CD4-positive, alpha-beta memory T cell (primary cell): ENCODE measurements around the gene NID1. TPM values are rescaled to one million over a fixed set of nuclear protein-coding genes. Genes with fewer than 3 reads are reported as not detected.

Experiments used
- CTCF ChIA-PET: fragments of 350-600 bp; sonication (Branson Sonifier 250); formaldehyde crosslinking; loops from one replicate; lab custom pipeline; 2021; ENCODE audit warnings: inconsistent platforms; ENCODE audit not compliant: partially characterized antibody; lab: Charles Lee
- POLR2A ChIA-PET: fragments of 350-600 bp; sonication (Branson Sonifier 250); formaldehyde crosslinking; loops from one replicate; lab custom pipeline; 2021; ENCODE audit not compliant: partially characterized antibody; lab: Charles Lee
- DNase-seq, 5 donors: peaks; one replicate each; pipeline versions ENCODE4 v3.0.0 to v3.0.0-alpha.2; 2020 to 2022; ENCODE audit warnings: mixed read lengths in 1 of 5
- H3K27ac ChIP-seq: one replicate; pipeline ENCODE4 v1.7.0; 2013; ENCODE audit warnings: low read depth, low read length
- H3K27me3 ChIP-seq: 2 replicates; pipeline ENCODE4 v1.7.0; 2013; ENCODE audit warnings: mild to moderate bottlenecking, low read length, moderate library complexity; ENCODE audit not compliant: insufficient read depth
- H3K36me3 ChIP-seq: 2 replicates; pipeline ENCODE4 v1.7.0; 2013; ENCODE audit warnings: mild to moderate bottlenecking, low read length, moderate library complexity; ENCODE audit not compliant: insufficient read depth
- H3K4me1 ChIP-seq: 2 replicates; pipeline ENCODE4 v1.7.0; 2013; ENCODE audit warnings: mild to moderate bottlenecking, low read length, moderate library complexity; ENCODE audit not compliant: insufficient read depth
- H3K4me3 ChIP-seq, 2 donors: one replicate each; pipeline ENCODE4 v1.7.0; 2013; ENCODE audit warnings: low read length in 2 of 2, mild to moderate bottlenecking in 1 of 2
- H3K9me3 ChIP-seq, 2 donors: one replicate each; pipeline ENCODE4 v1.7.0; 2013; ENCODE audit warnings: low read length in 2 of 2, control low read depth in 1 of 2; ENCODE audit not compliant: control insufficient read depth in 1 of 2
- H3K27ac Mint-ChIP-seq, 7 donors: one replicate each; pipeline ENCODE4 v1.8.0; 2020 to 2021; ENCODE audit warnings: mixed read lengths in 7 of 7, mild to moderate bottlenecking in 6 of 7, inconsistent platforms in 3 of 7, moderate library complexity in 3 of 7
- H3K27me3 Mint-ChIP-seq, 2 donors: one replicate each; pipeline ENCODE4 v1.8.0; 2020 to 2021; ENCODE audit warnings: mixed read lengths in 2 of 2
- H3K36me3 Mint-ChIP-seq, 2 donors: one replicate each; pipeline ENCODE4 v1.8.0; 2020 to 2021; ENCODE audit warnings: mixed read lengths in 2 of 2, inconsistent platforms in 1 of 2, mild to moderate bottlenecking in 1 of 2
- H3K4me1 Mint-ChIP-seq, 4 donors: one replicate each; pipeline ENCODE4 v1.8.0; 2020 to 2021; ENCODE audit warnings: mixed read lengths in 4 of 4, mild to moderate bottlenecking in 1 of 4
- H3K4me3 Mint-ChIP-seq, 8 donors: one replicate each; pipeline ENCODE4 v1.8.0; 2020 to 2021; ENCODE audit warnings: mixed read lengths in 8 of 8, mild to moderate bottlenecking in 7 of 8, moderate library complexity in 6 of 8, inconsistent platforms in 3 of 8
- H3K9me3 Mint-ChIP-seq, 8 donors: one replicate each; pipeline ENCODE4 v1.8.0; 2020 to 2021; ENCODE audit warnings: mixed read lengths in 8 of 8, mild to moderate bottlenecking in 5 of 8, inconsistent platforms in 3 of 8, moderate library complexity in 1 of 8
- intact Hi-C: fragments of 100-400 bp; cut with micrococcal nuclease; formaldehyde crosslinking; loops from one replicate; pipeline ENCODE4 v1.15.1; 2023
- polyA plus RNA-seq, 2 donors: library from polyadenylated mRNA; unstranded; fragments of 300-500 nt; fragmentation: Illumina TruSeq; gene quantifications; one replicate each; pipeline ENCODE4 v1.2.3, GENCODE V29; 2021
- total RNA-seq, 2 experiments: library from RNA; stranded (reverse); gene quantifications; one replicate each; pipeline ENCODE4 v1.2.3, GENCODE V29; 2021

Gene NID1
- total and polyA plus RNA-seq, 4 experiments from 2014 or later, result 0.08 to 0.17 TPM; not detected in 2

- H3K27me3 ChIP-seq, result no peaks in the 10 kb centered on the region
- ChIA-PET CTCF (interaction anchor here (1.3 to 3.4 kb wide), 3 partner anchors 29 to 76 kb away, joined by 3 to 15 read pairs (median 3); partner anchors contain the start of gene LYST), POLR2A (no interaction called here)
- no peak for DNase-seq
- intact Hi-C loops, result no loop called here
- no peaks in the 10 kb centered on the region for H3K9me3 ChIP-seq
- H3K4me3 ChIP-seq, result no peak overlapping the region
- H3K27me3 Mint-ChIP-seq, result peaks cover 0 to 3% of the 10 kb centered on the region in 2 donors
- H3K36me3 ChIP-seq, result no peaks in the 10 kb centered on the region
- H3K27ac ChIP-seq, result no peak overlapping the region
- no peak overlapping the region for H3K4me3 Mint-ChIP-seq
- H3K36me3 Mint-ChIP-seq, result no peaks in the 10 kb centered on the region
- no peaks in the 10 kb centered on the region for H3K9me3 Mint-ChIP-seq
- peak overlapping the region in 1 of 7 donors; percentile 56 for H3K27ac Mint-ChIP-seq
- H3K4me1 ChIP-seq, result peaks cover 17% of the 10 kb centered on the region
- H3K4me1 Mint-ChIP-seq, result peaks cover 13 to 27% (median 20%) of the 10 kb centered on the region in 4 donors
These were observed 122.3 kb downstream of the NID1 start for GRCh38 chr1:235942625-235942934.

DNA sequence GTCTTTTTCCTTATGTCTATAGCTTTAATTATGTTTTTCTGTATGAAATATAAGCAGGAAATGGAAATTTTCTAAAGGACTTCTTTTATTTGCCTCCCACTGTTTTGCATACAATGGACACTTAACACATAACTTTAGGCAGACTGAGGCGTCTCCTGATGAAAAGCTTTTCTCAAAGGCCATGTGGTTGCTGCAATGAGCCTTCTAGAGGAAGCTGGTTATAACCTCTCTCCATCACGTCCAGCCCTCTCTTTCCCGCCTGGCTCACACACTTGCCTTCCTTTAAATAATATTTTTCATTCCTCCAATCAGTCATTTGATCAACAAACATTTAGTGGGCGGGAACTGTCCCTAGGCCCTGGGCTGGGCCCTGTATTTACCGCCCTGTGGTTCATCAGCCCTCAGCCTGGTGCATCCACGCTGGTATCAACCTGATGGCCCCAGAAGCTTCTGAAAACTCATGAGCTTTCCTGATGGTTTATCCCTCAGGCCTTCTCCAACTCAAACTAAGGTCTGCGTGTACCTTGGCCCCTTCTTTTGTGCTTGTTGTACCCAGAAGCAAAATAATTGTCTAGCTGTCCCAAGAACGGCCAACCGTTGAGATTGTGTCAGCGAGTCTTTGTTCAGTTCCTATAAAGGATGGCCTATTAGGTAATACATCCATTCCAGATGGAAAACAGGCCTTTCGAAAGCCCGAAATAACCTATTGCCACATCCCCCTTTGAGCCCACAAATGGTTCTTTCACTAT lies 122.8 kb downstream of the NID1 start:
- no peaks in the 10 kb centered on the region for H3K36me3 Mint-ChIP-seq
- H3K4me1 ChIP-seq, result peaks cover 17% of the 10 kb centered on the region
- no peaks in the 10 kb centered on the region for H3K36me3 ChIP-seq
- H3K27ac ChIP-seq, result no peak overlapping the region
- H3K27me3 ChIP-seq, result no peaks in the 10 kb centered on the region
- CTCF ChIA-PET, result interaction anchor here (1.0 to 3.4 kb wide), 4 partner anchors 15 to 76 kb away, joined by 3 to 15 read pairs (median 3); partner anchors contain the start of gene LYST
- no peaks in the 10 kb centered on the region for H3K9me3 Mint-ChIP-seq
- POLR2A ChIA-PET, result interaction anchor here (0.6 kb wide), 1 partner anchor 58 kb away, joined by 4 read pairs; no protein-coding TSS in a partner anchor
- no peaks in the 10 kb centered on the region for H3K9me3 ChIP-seq
- DNase-seq, result no peak
- peaks cover 13 to 33% (median 23%) of the 10 kb centered on the region in 4 donors for H3K4me1 Mint-ChIP-seq
- intact Hi-C loops, result no loop called here
- H3K4me3 Mint-ChIP-seq, result no peak overlapping the region
- peak overlapping the region in 1 of 7 donors; percentile 56 for H3K27ac Mint-ChIP-seq
- no peak overlapping the region for H3K4me3 ChIP-seq
- H3K27me3 Mint-ChIP-seq, result peaks cover 0 to 3% of the 10 kb centered on the region in 2 donors

DNA sequence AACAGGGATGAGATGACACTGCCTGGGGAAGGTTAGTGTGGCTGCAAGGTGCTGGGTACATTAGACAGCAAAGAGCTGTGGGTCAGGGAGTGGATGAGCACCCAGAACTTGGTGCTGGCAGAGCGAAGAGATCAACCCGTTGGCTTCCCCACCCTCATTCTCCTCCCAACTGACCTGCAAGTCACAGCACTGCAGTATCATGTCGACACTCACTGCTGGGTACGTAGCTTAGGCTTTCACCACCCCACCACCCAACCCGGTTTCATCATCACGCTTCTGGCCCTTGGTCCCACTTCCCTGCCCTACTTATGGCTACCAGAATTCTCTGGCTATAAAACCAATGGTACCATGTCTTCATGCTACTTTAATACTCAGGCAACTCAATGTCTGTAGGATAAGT lies 124.6 kb downstream of the NID1 start:
- H3K27ac ChIP-seq, result no peak overlapping the region
- peaks cover 0 to 4% of the 10 kb centered on the region in 2 donors for H3K27me3 Mint-ChIP-seq
- H3K27ac Mint-ChIP-seq, result peak overlapping the region in 2 of 7 donors; percentile 19 to 60
- intact Hi-C loops, result no loop called here
- no peaks in the 10 kb centered on the region for H3K9me3 ChIP-seq
- H3K4me1 Mint-ChIP-seq, result peaks cover 16 to 44% (median 31%) of the 10 kb centered on the region in 4 donors
- H3K36me3 ChIP-seq, result no peaks in the 10 kb centered on the region
- H3K4me3 Mint-ChIP-seq, result no peak overlapping the region
- peaks cover 20% of the 10 kb centered on the region for H3K4me1 ChIP-seq
- no peaks in the 10 kb centered on the region for H3K9me3 Mint-ChIP-seq
- DNase-seq, result no peak
- ChIA-PET CTCF (interaction anchor here (1.6 to 3.4 kb wide), 2 partner anchors 31 to 74 kb away, joined by 6 to 15 read pairs; partner anchors contain the start of gene LYST), POLR2A (interaction anchor here (1.3 kb wide), 1 partner anchor 15 kb away, joined by 4 read pairs; no protein-coding TSS in a partner anchor)
- no peaks in the 10 kb centered on the region for H3K36me3 Mint-ChIP-seq
- H3K27me3 ChIP-seq, result no peaks in the 10 kb centered on the region
- no peak overlapping the region for H3K4me3 ChIP-seq

DNA sequence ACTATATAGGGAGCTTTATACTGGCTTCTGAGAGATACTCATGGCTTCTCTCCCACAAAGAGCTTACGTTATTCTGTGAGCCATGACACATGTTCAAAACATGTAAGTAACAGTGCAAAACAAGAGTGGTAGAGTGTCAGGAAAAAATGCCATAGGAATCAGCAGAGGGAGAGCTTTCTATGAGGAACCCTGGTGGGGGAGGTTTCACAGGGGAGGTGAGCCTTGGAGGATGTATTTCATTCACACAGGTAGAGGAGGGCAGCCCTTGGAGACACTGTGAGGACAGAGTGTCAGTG lies 125.5 kb downstream of the NID1 start:
- no peak for DNase-seq
- intact Hi-C loops, result no loop called here
- peaks cover 0 to 4% of the 10 kb centered on the region in 2 donors for H3K27me3 Mint-ChIP-seq
- H3K4me3 Mint-ChIP-seq, result peak overlapping the region in 3 of 8 donors; percentile 10 to 71 (median 55)
- ChIA-PET CTCF (interaction anchor here (1.6 kb wide), 1 partner anchor 32 kb away, joined by 6 read pairs; no protein-coding TSS in a partner anchor), POLR2A (no interaction called here)
- Histone ChIP-seq H3K36me3 (no peaks in the 10 kb centered on the region), H3K9me3 (no peaks in the 10 kb centered on the region), H3K4me1 (peaks cover 20% of the 10 kb centered on the region), H3K4me3 (no peak overlapping the region), H3K27ac (no peak overlapping the region), H3K27me3 (no peaks in the 10 kb centered on the region)
- peak overlapping the region; percentile 55 to 87 (median 80) for H3K27ac Mint-ChIP-seq
- H3K36me3 Mint-ChIP-seq, result no peaks in the 10 kb centered on the region
- H3K9me3 Mint-ChIP-seq, result no peaks in the 10 kb centered on the region
- peaks cover 16 to 49% (median 31%) of the 10 kb centered on the region in 4 donors for H3K4me1 Mint-ChIP-seq

- no peaks in the 10 kb centered on the region for H3K9me3 ChIP-seq
- H3K27ac ChIP-seq, result no peak overlapping the region
- peak overlapping the region in 6 of 8 donors; percentile 10 to 75 (median 28) for H3K4me3 Mint-ChIP-seq
- peaks cover 18 to 49% (median 31%) of the 10 kb centered on the region in 4 donors for H3K4me1 Mint-ChIP-seq
- no peaks in the 10 kb centered on the region for H3K36me3 ChIP-seq
- H3K4me3 ChIP-seq, result no peak overlapping the region
- intact Hi-C loops, result no loop called here
- peaks cover 20% of the 10 kb centered on the region for H3K4me1 ChIP-seq
- H3K27me3 ChIP-seq, result no peaks in the 10 kb centered on the region
- ChIA-PET CTCF (no interaction called here), POLR2A (no interaction called here)
- no peaks in the 10 kb centered on the region for H3K36me3 Mint-ChIP-seq
- peak overlapping the region; percentile 69 to 87 (median 80) for H3K27ac Mint-ChIP-seq
- H3K27me3 Mint-ChIP-seq, result peaks cover 0 to 4% of the 10 kb centered on the region in 2 donors
- no peaks in the 10 kb centered on the region for H3K9me3 Mint-ChIP-seq
- DNase-seq, result no peak
These were observed 126.0 kb downstream of the NID1 start for GRCh38 chr1:235938709-235939479.

DNA sequence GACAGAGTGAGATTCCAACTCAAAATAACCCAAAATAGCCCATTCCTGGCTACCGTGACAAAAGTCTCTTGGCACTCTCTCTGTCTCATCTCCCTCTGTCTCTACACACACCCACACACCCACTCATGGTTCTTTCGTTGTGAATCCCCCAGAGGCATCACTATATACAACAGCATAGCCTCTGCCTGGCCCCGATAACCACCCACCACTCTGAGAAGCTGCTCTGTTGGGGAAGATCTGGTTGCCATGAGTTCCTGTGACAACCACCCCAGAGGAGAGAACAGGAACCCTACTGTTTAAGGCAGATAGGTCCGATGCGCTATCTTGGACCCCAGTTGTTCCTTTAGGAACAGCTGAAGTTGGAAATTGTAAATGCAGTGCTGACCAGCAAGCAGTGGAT lies 127.8 kb downstream of the NID1 start:
- Mint-ChIP-seq H3K27ac (peak overlapping the region in 1 of 7 donors; percentile 44), H3K36me3 (no peaks in the 10 kb centered on the region), H3K4me3 (peak overlapping the region in 1 of 8 donors; percentile 22), H3K9me3 (no peaks in the 10 kb centered on the region), H3K4me1 (peaks cover 20 to 55% (median 37%) of the 10 kb centered on the region in 4 donors), H3K27me3 (peaks cover 0 to 6% of the 10 kb centered on the region in 2 donors)
- H3K4me1 ChIP-seq, result peaks cover 20% of the 10 kb centered on the region
- H3K4me3 ChIP-seq, result no peak overlapping the region
- no peaks in the 10 kb centered on the region for H3K27me3 ChIP-seq
- intact Hi-C loops, result no loop called here
- H3K36me3 ChIP-seq, result no peaks in the 10 kb centered on the region
- CTCF ChIA-PET, result no interaction called here
- DNase-seq, result no peak
- no peaks in the 10 kb centered on the region for H3K9me3 ChIP-seq
- no peak overlapping the region for H3K27ac ChIP-seq
- POLR2A ChIA-PET, result no interaction called here
